MM.1S (cell line): ENCODE data around the gene TCTA.

Experiments used
- DNase-seq: peaks from one replicate; pipeline ENCODE4 v3.0.0-alpha.2; 2015
- H2AFZ ChIP-seq: fragments of 300-600 bp; sonication (generic); 2 replicates; pipeline ENCODE4 v1.6.0; 2016; ENCODE audit warnings: antibody characterized with exemption, low read length
- H3F3A ChIP-seq: fragments of 300-600 bp; sonication (generic); 2 replicates; pipeline ENCODE4 v1.6.1; 2016; ENCODE audit warnings: mild to moderate bottlenecking, antibody characterized with exemption, low read length, moderate library complexity, mixed read lengths; ENCODE audit not compliant: insufficient read depth
- H3K27ac ChIP-seq: fragments of 300-600 bp; sonication (generic); 2 replicates; pipeline ENCODE4 v1.5.1; 2016; ENCODE audit warnings: mild to moderate bottlenecking, low read length
- H3K27me3 ChIP-seq: fragments of 300-600 bp; sonication (generic); replicated peaks from 2 replicates; pipeline ENCODE4 v1.6.0; 2016; ENCODE audit warnings: low read length; ENCODE audit not compliant: insufficient read depth
- H3K36me3 ChIP-seq: fragments of 300-600 bp; sonication (generic); replicated peaks from 2 replicates; pipeline ENCODE4 v1.6.1; 2016; ENCODE audit warnings: mild to moderate bottlenecking, low read length, mixed read lengths; ENCODE audit not compliant: insufficient read depth
- H3K4me1 ChIP-seq: fragments of 300-600 bp; sonication (generic); 2 replicates; pipeline ENCODE4 v1.6.1; 2016; ENCODE audit warnings: low read length, mixed read lengths
- H3K4me2 ChIP-seq: fragments of 300-600 bp; sonication (generic); 2 replicates; pipeline ENCODE4 v1.6.0; 2016; ENCODE audit warnings: low read depth, low read length
- H3K4me3 ChIP-seq: fragments of 300-600 bp; sonication (generic); 2 replicates; pipeline ENCODE4 v1.5.1; 2016; ENCODE audit warnings: low read length, mixed read lengths
- H3K79me2 ChIP-seq: fragments of 300-600 bp; sonication (generic); 2 replicates; pipeline ENCODE4 v1.6.1; 2016; ENCODE audit warnings: mixed run types, low read length, mixed read lengths
- H3K9ac ChIP-seq: fragments of 300-600 bp; sonication (generic); 2 replicates; pipeline ENCODE4 v1.6.1; 2016; ENCODE audit warnings: low read length, mixed read lengths
- H3K9me2 ChIP-seq: fragments of 300-600 bp; sonication (generic); replicated peaks from 2 replicates; pipeline ENCODE4 v1.6.1; 2016; ENCODE audit warnings: mild to moderate bottlenecking, low read length, mixed read lengths; ENCODE audit not compliant: insufficient read depth
- H3K9me3 ChIP-seq: fragments of 300-600 bp; sonication (generic); replicated peaks from 2 replicates; pipeline ENCODE4 v1.6.1; 2016; ENCODE audit warnings: mild to moderate bottlenecking, low read length, mixed read lengths; ENCODE audit not compliant: insufficient read depth
- H4K20me1 ChIP-seq: fragments of 300-600 bp; sonication (generic); 2 replicates; pipeline ENCODE4 v1.6.1; 2016; ENCODE audit warnings: mild to moderate bottlenecking, low read length, moderate library complexity, mixed read lengths; ENCODE audit not compliant: insufficient read depth
- CTCF ChIP-seq: fragments of 300-600 bp; sonication (generic); IDR thresholded peaks from 2 replicates; pipeline ENCODE4 v1.5.1; 2016; ENCODE audit warnings: antibody characterized with exemption, low read length, mixed read lengths
- EZH2 ChIP-seq: fragments of 300-600 bp; sonication (generic); optimal IDR thresholded peaks from 2 replicates; pipeline ENCODE3; 2017; ENCODE audit warnings: low read depth, mild to moderate bottlenecking, antibody characterized with exemption, low read length, mixed read lengths
- EZH2phosphoT487 ChIP-seq: fragments of 300-600 bp; sonication (generic); IDR thresholded peaks from 2 replicates; pipeline ENCODE4 v1.6.1; 2018; ENCODE audit warnings: antibody characterized with exemption, low read length

TCTA gene

GRCh38 chr3:49397470-49397869, 14.8 kb upstream of the TCTA start:
- Histone ChIP-seq H3K4me2 (no peak overlapping the region), H3K27me3 (no peaks in the 10 kb centered on the region), H3K9ac (no peak overlapping the region), H3K9me3 (no peaks in the 10 kb centered on the region), H3K4me3 (no peak overlapping the region), H2AFZ (no peak overlapping the region), H3K79me2 (peaks cover 97% of the 10 kb centered on the region), H3F3A (no peaks in the 10 kb centered on the region; the same call in 1 of the 2 replicates), H3K4me1 (no peaks in the 10 kb centered on the region), H4K20me1 (peaks cover 62% of the 10 kb centered on the region), H3K36me3 (no peaks in the 10 kb centered on the region; the same call in 1 of the 2 replicates), H3K9me2 (no peaks in the 10 kb centered on the region), H3K27ac (no peak overlapping the region)
- no peak for DNase-seq
- TF ChIP-seq EZH2 (no peak), CTCF (no peak), EZH2phosphoT487 (no peak)

GRCh38 chr3:49399461-49399860, 12.8 kb upstream of the TCTA start:
- Histone ChIP-seq H3K27ac (no peak overlapping the region), H3F3A (no peaks in the 10 kb centered on the region; the same call in 1 of the 2 replicates), H3K9ac (no peak overlapping the region), H3K9me2 (no peaks in the 10 kb centered on the region), H3K4me3 (no peak overlapping the region), H3K27me3 (no peaks in the 10 kb centered on the region), H3K4me2 (no peak overlapping the region), H3K9me3 (no peaks in the 10 kb centered on the region), H3K36me3 (no peaks in the 10 kb centered on the region; the same call in 1 of the 2 replicates), H3K79me2 (peaks cover 100% of the 10 kb centered on the region), H2AFZ (no peak overlapping the region), H3K4me1 (no peaks in the 10 kb centered on the region), H4K20me1 (peaks cover 64% of the 10 kb centered on the region)
- TF ChIP-seq EZH2phosphoT487 = no peak
- no peak for TF ChIP-seq EZH2
- no peak for TF ChIP-seq CTCF
- DNase-seq = no peak

- H3K4me2 ChIP-seq = no peak overlapping the region
Observed at GRCh38 chr3:49401766-49402165, 10.5 kb upstream of the TCTA start.

More at GRCh38 chr3:49401766-49402165, 10.5 kb upstream of the TCTA start:
- Histone ChIP-seq H3K27ac (no peak overlapping the region), H2AFZ (no peak overlapping the region), H3K27me3 (no peaks in the 10 kb centered on the region), H3K4me1 (no peaks in the 10 kb centered on the region), H3K9ac (no peak overlapping the region), H3K9me3 (no peaks in the 10 kb centered on the region), H3F3A (peaks cover 10% of the 10 kb centered on the region; the same call in 1 of the 2 replicates), H3K9me2 (no peaks in the 10 kb centered on the region), H3K36me3 (no peaks in the 10 kb centered on the region; the same call in 1 of the 2 replicates), H3K4me3 (no peak overlapping the region), H3K79me2 (peaks cover 100% of the 10 kb centered on the region), H4K20me1 (peaks cover 69% of the 10 kb centered on the region)
- TF ChIP-seq EZH2phosphoT487 (no peak), EZH2 (no peak), CTCF (no peak)
- DNase-seq = no peak
